GM23338 (cell line): ENCODE data around the gene ZBTB20. TPM values are rescaled to one million over a fixed set of nuclear protein-coding genes. Genes with fewer than 3 reads are reported as not detected.

Experiments used
- ATAC-seq: fragments of 200-7000 bp; cut with Tn5 transposase; 3 replicates; pipeline ENCODE4 v1.9.1; 2020
- DNase-seq: peaks from one replicate; pipeline ENCODE4 v3.0.0-alpha.2; 2015; ENCODE audit warnings: low spot score
- H2AFZ ChIP-seq: fragments of 200-600 bp; sonication (generic); 2 replicates; pipeline ENCODE4 v1.8.0; 2016; ENCODE audit warnings: antibody characterized with exemption, mild to moderate bottlenecking, moderate library complexity
- H3F3A ChIP-seq: fragments of 200-600 bp; sonication (generic); replicated peaks from 2 replicates; pipeline ENCODE4 v1.8.0; 2017; ENCODE audit warnings: antibody characterized with exemption, mixed run types, low read depth
- H3K27ac ChIP-seq: fragments of 200-600 bp; sonication (generic); 2 replicates; pipeline ENCODE4 v1.6.1; 2016; ENCODE audit warnings: low read depth
- H3K27me3 ChIP-seq: fragments of 200-600 bp; sonication (generic); 2 replicates; pipeline ENCODE4 v1.8.0; 2016; ENCODE audit warnings: mild to moderate bottlenecking, mixed run types, moderate library complexity; ENCODE audit not compliant: insufficient read depth
- H3K36me3 ChIP-seq: fragments of 200-600 bp; sonication (generic); 2 replicates; pipeline ENCODE4 v1.8.0; 2016; ENCODE audit warnings: mild to moderate bottlenecking; ENCODE audit not compliant: insufficient read depth
- H3K4me1 ChIP-seq: fragments of 200-600 bp; sonication (generic); 2 replicates; pipeline ENCODE4 v1.8.0; 2016; ENCODE audit warnings: mild to moderate bottlenecking, moderate library complexity; ENCODE audit not compliant: insufficient read depth
- H3K4me2 ChIP-seq: fragments of 200-600 bp; sonication (generic); 2 replicates; pipeline ENCODE4 v1.7.1; 2017; ENCODE audit warnings: mixed run types
- H3K4me3 ChIP-seq: fragments of 200-600 bp; sonication (generic); 2 replicates; pipeline ENCODE4 v1.6.1; 2016; ENCODE audit warnings: mixed run types
- H3K79me2 ChIP-seq: fragments of 200-600 bp; sonication (generic); replicated peaks from 2 replicates; pipeline ENCODE4 v1.8.0; 2017; ENCODE audit warnings: mild to moderate bottlenecking; ENCODE audit not compliant: insufficient read depth
- H3K9me2 ChIP-seq: fragments of 200-600 bp; sonication (generic); 2 replicates; pipeline ENCODE4 v1.8.0; 2017; ENCODE audit not compliant: insufficient read depth
- H4K20me1 ChIP-seq: fragments of 200-600 bp; sonication (generic); replicated peaks from 2 replicates; pipeline ENCODE4 v1.8.0; 2017; ENCODE audit warnings: mild to moderate bottlenecking; ENCODE audit not compliant: insufficient read depth
- H3K27ac Mint-ChIP-seq: 2 replicates; pipeline ENCODE4 v1.8.0; 2020; ENCODE audit warnings: inconsistent platforms, mild to moderate bottlenecking, moderate library complexity, mixed read lengths
- H3K27me3 Mint-ChIP-seq: 3 replicates; pipeline ENCODE4 v1.8.0; 2022; ENCODE audit warnings: low read depth, mild to moderate bottlenecking, moderate library complexity, mixed read lengths, inconsistent platforms; ENCODE audit not compliant: insufficient read depth, poor library complexity
- H3K36me3 Mint-ChIP-seq: 3 replicates; pipeline ENCODE4 v1.8.0; 2021; ENCODE audit warnings: low read depth, mild to moderate bottlenecking, inconsistent platforms, moderate library complexity, mixed read lengths
- H3K4me1 Mint-ChIP-seq: 3 replicates; pipeline ENCODE4 v1.8.0; 2020; ENCODE audit warnings: mild to moderate bottlenecking, inconsistent platforms, mixed read lengths
- H3K4me3 Mint-ChIP-seq: 3 replicates; pipeline ENCODE4 v1.8.0; 2021; ENCODE audit warnings: moderate library complexity, mild to moderate bottlenecking, inconsistent platforms, mixed read lengths
- H3K9me3 Mint-ChIP-seq: 3 replicates; pipeline ENCODE4 v1.8.0; 2020; ENCODE audit warnings: moderate library complexity, mild to moderate bottlenecking, inconsistent platforms, mixed read lengths
- CREB1 ChIP-seq: fragments of 250-450 bp; sonication (Bioruptor Pico); IDR thresholded peaks from 2 replicates; pipeline ENCODE4 v1.5.0; 2020; ENCODE audit warnings: low read depth, mild to moderate bottlenecking, moderate library complexity
- EZH2 ChIP-seq: fragments of 200-600 bp; sonication (generic); IDR thresholded peaks from one replicate; pipeline ENCODE4 v1.8.0; 2017; ENCODE audit warnings: antibody characterized with exemption, mild to moderate bottlenecking, low read depth; ENCODE audit not compliant: unreplicated experiment
- EZH2phosphoT487 ChIP-seq: fragments of 200-600 bp; sonication (generic); IDR thresholded peaks from one replicate; pipeline ENCODE4 v1.8.1; 2018; ENCODE audit warnings: antibody characterized with exemption; ENCODE audit not compliant: unreplicated experiment
- JUNB ChIP-seq: IDR thresholded peaks from one replicate; pipeline ENCODE4 v1.6.1; 2016; ENCODE audit warnings: antibody characterized with exemption; ENCODE audit not compliant: unreplicated experiment
- NANOG ChIP-seq: IDR thresholded peaks from 2 replicates; pipeline ENCODE4 v1.6.1; 2016; ENCODE audit warnings: antibody characterized with exemption, borderline replicate concordance
- POLR2AphosphoS5 ChIP-seq: IDR thresholded peaks from 2 replicates; pipeline ENCODE4 v1.6.1; 2016; ENCODE audit warnings: antibody characterized with exemption, low read depth
- STAT1 ChIP-seq: IDR thresholded peaks from one replicate; pipeline ENCODE4 v1.6.1; 2016; ENCODE audit warnings: antibody characterized with exemption; ENCODE audit not compliant: unreplicated experiment
- ZNF114 ChIP-seq: fragments of 250-450 bp; sonication (Bioruptor Pico); IDR thresholded peaks from 2 replicates; pipeline ENCODE4 v1.5.0; 2020; ENCODE audit warnings: mild to moderate bottlenecking, moderate library complexity
- ZNF331 ChIP-seq: fragments of 250-450 bp; sonication (Bioruptor Pico); IDR thresholded peaks from 2 replicates; pipeline ENCODE4 v1.5.0; 2020; ENCODE audit warnings: low read depth, mild to moderate bottlenecking, moderate library complexity
- polyA plus RNA-seq: library from polyadenylated mRNA; unstranded; fragments of >200 nt; fragmentation: Nextera tagmentation; extraction: Ambion mirVana; gene quantifications from 2 replicates; pipeline ENCODE4 v1.2.1, GENCODE V29; 2016
- total RNA-seq: library from RNA; depleted of rRNA; stranded (reverse); fragments of >200 nt; shearing (Covaris generic); gene quantifications from 2 replicates; pipeline ENCODE4 v1.2.3, GENCODE V29; 2014
- TF ChIP-seq, protein P1 (sequence below): fragments of 250-450 bp; sonication (Bioruptor Pico); IDR thresholded peaks from 2 replicates; pipeline ENCODE4 v1.5.0; 2020; ENCODE audit warnings: mild to moderate bottlenecking, moderate library complexity
- TF ChIP-seq, protein P2 (sequence below): IDR thresholded peaks from one replicate; pipeline ENCODE4 v1.6.1; 2018; ENCODE audit warnings: antibody characterized with exemption; ENCODE audit not compliant: unreplicated experiment
- TF ChIP-seq, protein P3 (sequence below): IDR thresholded peaks from 2 replicates; pipeline ENCODE4 v1.6.1; 2016; ENCODE audit warnings: antibody characterized with exemption
- TF ChIP-seq, protein P4 (sequence below), 2 experiments: fragments of 200-600 bp in 1 of 2; sonication (generic) in 1 of 2; conservative IDR thresholded peaks; 2 replicates each; pipeline versions ENCODE4 v1.5.1 to v1.6.1; 2016 to 2017; ENCODE audit warnings: antibody characterized with exemption in 2 of 2, low read depth in 2 of 2, mild to moderate bottlenecking in 2 of 2, moderate library complexity in 1 of 2

Gene ZBTB20
- total and polyA plus RNA-seq, 2 experiments from 2014 or later = 2.0 to 3.3 TPM

DNA sequence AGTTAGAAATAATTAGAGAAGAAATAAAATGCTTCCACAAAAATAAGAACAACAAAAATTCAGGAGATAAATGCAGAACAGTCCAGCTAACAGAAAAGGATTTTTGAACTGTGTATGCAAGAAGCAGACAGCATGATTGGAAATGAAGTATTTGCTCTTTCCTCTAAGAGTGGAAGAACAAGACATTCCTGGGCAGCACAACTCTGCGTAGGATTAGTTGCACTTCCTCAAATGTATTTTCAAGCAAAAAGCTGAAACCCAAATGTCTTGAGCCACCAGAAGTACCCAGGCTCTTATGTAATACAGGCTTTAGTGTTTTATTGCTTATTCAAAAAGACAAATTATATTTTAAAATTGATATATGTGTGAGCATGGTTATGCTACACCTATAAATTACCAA is 127.2 kb downstream of the ZBTB20 start:
- Mint-ChIP-seq H3K9me3 (peaks cover 3% of the 10 kb centered on the region; the same call in 2 of the 3 replicates), H3K36me3 (no peaks in the 10 kb centered on the region; the same call in 2 of the 3 replicates), H3K4me3 (no peak overlapping the region), H3K4me1 (no peaks in the 10 kb centered on the region), H3K27ac (no peak overlapping the region), H3K27me3 (peaks cover 2% of the 10 kb centered on the region)
- no peak overlapping the region for H3K4me2 ChIP-seq
- TF ChIP-seq, protein P1, sequence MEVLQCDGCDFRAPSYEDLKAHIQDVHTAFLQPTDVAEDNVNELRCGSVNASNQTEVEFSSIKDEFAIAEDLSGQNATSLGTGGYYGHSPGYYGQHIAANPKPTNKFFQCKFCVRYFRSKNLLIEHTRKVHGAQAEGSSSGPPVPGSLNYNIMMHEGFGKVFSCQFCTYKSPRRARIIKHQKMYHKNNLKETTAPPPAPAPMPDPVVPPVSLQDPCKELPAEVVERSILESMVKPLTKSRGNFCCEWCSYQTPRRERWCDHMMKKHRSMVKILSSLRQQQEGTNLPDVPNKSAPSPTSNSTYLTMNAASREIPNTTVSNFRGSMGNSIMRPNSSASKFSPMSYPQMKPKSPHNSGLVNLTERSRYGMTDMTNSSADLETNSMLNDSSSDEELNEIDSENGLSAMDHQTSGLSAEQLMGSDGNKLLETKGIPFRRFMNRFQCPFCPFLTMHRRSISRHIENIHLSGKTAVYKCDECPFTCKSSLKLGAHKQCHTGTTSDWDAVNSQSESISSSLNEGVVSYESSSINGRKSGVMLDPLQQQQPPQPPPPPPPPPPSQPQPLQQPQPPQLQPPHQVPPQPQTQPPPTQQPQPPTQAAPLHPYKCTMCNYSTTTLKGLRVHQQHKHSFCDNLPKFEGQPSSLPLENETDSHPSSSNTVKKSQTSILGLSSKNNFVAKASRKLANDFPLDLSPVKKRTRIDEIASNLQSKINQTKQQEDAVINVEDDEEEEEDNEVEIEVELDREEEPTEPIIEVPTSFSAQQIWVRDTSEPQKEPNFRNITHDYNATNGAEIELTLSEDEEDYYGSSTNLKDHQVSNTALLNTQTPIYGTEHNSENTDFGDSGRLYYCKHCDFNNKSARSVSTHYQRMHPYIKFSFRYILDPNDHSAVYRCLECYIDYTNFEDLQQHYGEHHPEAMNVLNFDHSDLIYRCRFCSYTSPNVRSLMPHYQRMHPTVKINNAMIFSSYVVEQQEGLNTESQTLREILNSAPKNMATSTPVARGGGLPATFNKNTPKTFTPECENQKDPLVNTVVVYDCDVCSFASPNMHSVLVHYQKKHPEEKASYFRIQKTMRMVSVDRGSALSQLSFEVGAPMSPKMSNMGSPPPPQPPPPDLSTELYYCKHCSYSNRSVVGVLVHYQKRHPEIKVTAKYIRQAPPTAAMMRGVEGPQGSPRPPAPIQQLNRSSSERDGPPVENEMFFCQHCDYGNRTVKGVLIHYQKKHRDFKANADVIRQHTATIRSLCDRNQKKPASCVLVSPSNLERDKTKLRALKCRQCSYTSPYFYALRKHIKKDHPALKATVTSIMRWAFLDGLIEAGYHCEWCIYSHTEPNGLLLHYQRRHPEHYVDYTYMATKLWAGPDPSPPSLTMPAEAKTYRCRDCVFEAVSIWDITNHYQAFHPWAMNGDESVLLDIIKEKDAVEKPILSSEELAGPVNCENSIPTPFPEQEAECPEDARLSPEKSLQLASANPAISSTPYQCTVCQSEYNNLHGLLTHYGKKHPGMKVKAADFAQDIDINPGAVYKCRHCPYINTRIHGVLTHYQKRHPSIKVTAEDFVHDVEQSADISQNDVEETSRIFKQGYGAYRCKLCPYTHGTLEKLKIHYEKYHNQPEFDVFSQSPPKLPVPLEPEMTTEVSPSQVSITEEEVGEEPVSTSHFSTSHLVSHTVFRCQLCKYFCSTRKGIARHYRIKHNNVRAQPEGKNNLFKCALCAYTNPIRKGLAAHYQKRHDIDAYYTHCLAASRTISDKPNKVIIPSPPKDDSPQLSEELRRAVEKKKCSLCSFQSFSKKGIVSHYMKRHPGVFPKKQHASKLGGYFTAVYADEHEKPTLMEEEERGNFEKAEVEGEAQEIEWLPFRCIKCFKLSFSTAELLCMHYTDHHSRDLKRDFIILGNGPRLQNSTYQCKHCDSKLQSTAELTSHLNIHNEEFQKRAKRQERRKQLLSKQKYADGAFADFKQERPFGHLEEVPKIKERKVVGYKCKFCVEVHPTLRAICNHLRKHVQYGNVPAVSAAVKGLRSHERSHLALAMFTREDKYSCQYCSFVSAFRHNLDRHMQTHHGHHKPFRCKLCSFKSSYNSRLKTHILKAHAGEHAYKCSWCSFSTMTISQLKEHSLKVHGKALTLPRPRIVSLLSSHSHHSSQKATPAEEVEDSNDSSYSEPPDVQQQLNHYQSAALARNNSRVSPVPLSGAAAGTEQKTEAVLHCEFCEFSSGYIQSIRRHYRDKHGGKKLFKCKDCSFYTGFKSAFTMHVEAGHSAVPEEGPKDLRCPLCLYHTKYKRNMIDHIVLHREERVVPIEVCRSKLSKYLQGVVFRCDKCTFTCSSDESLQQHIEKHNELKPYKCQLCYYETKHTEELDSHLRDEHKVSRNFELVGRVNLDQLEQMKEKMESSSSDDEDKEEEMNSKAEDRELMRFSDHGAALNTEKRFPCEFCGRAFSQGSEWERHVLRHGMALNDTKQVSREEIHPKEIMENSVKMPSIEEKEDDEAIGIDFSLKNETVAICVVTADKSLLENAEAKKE (CRISPR knock-in tag) = no peak
- TF ChIP-seq, protein P2, sequence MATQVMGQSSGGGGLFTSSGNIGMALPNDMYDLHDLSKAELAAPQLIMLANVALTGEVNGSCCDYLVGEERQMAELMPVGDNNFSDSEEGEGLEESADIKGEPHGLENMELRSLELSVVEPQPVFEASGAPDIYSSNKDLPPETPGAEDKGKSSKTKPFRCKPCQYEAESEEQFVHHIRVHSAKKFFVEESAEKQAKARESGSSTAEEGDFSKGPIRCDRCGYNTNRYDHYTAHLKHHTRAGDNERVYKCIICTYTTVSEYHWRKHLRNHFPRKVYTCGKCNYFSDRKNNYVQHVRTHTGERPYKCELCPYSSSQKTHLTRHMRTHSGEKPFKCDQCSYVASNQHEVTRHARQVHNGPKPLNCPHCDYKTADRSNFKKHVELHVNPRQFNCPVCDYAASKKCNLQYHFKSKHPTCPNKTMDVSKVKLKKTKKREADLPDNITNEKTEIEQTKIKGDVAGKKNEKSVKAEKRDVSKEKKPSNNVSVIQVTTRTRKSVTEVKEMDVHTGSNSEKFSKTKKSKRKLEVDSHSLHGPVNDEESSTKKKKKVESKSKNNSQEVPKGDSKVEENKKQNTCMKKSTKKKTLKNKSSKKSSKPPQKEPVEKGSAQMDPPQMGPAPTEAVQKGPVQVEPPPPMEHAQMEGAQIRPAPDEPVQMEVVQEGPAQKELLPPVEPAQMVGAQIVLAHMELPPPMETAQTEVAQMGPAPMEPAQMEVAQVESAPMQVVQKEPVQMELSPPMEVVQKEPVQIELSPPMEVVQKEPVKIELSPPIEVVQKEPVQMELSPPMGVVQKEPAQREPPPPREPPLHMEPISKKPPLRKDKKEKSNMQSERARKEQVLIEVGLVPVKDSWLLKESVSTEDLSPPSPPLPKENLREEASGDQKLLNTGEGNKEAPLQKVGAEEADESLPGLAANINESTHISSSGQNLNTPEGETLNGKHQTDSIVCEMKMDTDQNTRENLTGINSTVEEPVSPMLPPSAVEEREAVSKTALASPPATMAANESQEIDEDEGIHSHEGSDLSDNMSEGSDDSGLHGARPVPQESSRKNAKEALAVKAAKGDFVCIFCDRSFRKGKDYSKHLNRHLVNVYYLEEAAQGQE = no peak
- TF ChIP-seq ZNF331 (CRISPR knock-in tag) = no peak
- no peak for TF ChIP-seq EZH2phosphoT487
- TF ChIP-seq ZNF114 (CRISPR knock-in tag) = no peak
- no peak for TF ChIP-seq POLR2AphosphoS5
- TF ChIP-seq, protein P3, sequence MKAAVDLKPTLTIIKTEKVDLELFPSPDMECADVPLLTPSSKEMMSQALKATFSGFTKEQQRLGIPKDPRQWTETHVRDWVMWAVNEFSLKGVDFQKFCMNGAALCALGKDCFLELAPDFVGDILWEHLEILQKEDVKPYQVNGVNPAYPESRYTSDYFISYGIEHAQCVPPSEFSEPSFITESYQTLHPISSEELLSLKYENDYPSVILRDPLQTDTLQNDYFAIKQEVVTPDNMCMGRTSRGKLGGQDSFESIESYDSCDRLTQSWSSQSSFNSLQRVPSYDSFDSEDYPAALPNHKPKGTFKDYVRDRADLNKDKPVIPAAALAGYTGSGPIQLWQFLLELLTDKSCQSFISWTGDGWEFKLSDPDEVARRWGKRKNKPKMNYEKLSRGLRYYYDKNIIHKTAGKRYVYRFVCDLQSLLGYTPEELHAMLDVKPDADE = no peak
- TF ChIP-seq STAT1 = no peak
- TF ChIP-seq CREB1 (CRISPR knock-in tag) = no peak
- TF ChIP-seq EZH2 = no peak
- TF ChIP-seq NANOG = no peak
- TF ChIP-seq, protein P4, sequence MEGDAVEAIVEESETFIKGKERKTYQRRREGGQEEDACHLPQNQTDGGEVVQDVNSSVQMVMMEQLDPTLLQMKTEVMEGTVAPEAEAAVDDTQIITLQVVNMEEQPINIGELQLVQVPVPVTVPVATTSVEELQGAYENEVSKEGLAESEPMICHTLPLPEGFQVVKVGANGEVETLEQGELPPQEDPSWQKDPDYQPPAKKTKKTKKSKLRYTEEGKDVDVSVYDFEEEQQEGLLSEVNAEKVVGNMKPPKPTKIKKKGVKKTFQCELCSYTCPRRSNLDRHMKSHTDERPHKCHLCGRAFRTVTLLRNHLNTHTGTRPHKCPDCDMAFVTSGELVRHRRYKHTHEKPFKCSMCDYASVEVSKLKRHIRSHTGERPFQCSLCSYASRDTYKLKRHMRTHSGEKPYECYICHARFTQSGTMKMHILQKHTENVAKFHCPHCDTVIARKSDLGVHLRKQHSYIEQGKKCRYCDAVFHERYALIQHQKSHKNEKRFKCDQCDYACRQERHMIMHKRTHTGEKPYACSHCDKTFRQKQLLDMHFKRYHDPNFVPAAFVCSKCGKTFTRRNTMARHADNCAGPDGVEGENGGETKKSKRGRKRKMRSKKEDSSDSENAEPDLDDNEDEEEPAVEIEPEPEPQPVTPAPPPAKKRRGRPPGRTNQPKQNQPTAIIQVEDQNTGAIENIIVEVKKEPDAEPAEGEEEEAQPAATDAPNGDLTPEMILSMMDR (conservative IDR thresholded peaks at IDR 0.05; ENCODE audit: low read depth in 2 of 2) = no peak
- no peak for TF ChIP-seq JUNB
- H3K9me2 ChIP-seq = no peaks in the 10 kb centered on the region
- H3K27ac ChIP-seq = no peak overlapping the region
- no peaks in the 10 kb centered on the region for H3F3A ChIP-seq
- no peak overlapping the region for H2AFZ ChIP-seq
- H4K20me1 ChIP-seq = no peaks in the 10 kb centered on the region
- DNase-seq (no peak), ATAC-seq (no peak)
- no peaks in the 10 kb centered on the region for H3K27me3 ChIP-seq
- no peaks in the 10 kb centered on the region for H3K79me2 ChIP-seq
- H3K36me3 ChIP-seq = no peaks in the 10 kb centered on the region
- H3K4me1 ChIP-seq = no peaks in the 10 kb centered on the region
- no peak overlapping the region for H3K4me3 ChIP-seq
